ENCODE results near the gene PLEKHM3. TPM values are rescaled to one million over a fixed set of nuclear protein-coding genes. Genes with fewer than 3 reads are reported as not detected.

Gene PLEKHM3
- total RNA-seq, 1 experiment from 2014 or later, result 3.4 TPM

DNA sequence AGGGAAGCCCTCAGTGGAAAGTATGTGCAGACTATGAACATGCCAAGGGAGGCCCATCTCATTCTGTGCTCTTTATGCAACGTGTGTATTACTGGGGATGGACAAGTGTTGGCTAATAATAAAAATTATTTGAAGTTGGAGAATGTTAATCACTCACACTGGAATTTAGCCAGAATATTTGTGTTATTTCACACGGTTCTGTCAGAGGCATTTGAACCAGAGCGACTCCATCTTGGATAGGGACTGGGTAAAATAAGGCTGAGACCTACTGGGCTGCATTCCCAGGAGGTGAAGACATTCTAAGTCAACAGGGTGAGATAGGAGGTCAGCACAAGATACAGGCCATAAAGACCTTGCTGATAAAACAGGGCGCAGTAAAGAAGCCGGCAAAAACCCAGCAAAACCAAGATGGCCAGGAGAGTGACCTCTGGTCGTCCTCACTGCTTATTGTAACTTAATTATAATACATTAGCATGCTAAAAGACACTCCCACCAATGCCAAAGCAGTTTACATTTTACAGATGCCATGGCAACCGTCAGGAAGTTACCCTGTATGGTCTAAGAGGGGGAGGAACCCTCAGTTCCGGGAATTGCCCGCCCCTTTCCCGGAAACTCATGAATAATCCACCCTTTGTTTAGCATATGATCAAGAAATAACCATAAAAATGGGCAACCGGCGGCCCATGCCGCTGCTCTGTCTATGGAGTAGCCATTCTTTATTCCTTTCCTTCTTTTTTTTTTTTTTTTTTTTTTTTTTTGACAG, 253.1 kb downstream of the PLEKHM3 start:
- DNase-seq (ENCODE audit: low read depth), result no peak
- in situ Hi-C loops (cut with HindIII; ENCODE audit: low pct_unique_long_range_greater_than_20kb, low sequenced_read_pairs), result no loop called here

DNA sequence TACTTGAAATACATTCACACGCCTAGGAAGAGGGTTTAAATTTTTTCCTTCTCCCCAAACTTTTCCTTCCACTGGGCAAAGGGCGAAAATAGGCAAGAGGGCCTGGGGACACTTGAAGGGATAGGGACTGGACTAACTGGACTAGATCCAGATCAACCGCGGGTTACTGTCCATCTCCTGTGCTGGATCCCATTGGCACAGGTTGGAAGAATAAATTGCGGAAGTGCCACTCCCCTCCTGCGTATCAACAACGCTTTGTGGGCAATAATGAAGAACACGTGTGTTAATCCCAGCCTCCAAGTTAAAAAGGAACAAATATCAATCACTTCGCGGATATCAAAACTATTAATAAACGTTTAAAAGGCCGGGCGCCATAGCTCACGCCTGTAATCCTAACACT, 253.9 kb downstream of the PLEKHM3 start:
- DNase-seq (ENCODE audit: low read depth), result no peak
- in situ Hi-C loops (cut with HindIII; ENCODE audit: low pct_unique_long_range_greater_than_20kb, low sequenced_read_pairs), result no loop called here

Other genes with a start within 250 kb of the PLEKHM3 start
- gene CRYGD, start 99.0 kb upstream of the PLEKHM3 start, total RNA-seq (2014; rRNA removed; shearing (Covaris generic); ENCODE audit: low replicate concordance), result not detected in 2 replicates
- not detected in 2 replicates for gene CRYGC, start 104.3 kb upstream of the PLEKHM3 start, total RNA-seq (2014; rRNA removed; shearing (Covaris generic); ENCODE audit: low replicate concordance)
- gene CRYGB, start 120.6 kb upstream of the PLEKHM3 start, total RNA-seq (2014; rRNA removed; shearing (Covaris generic); ENCODE audit: low replicate concordance), result not detected in 2 replicates
- gene CRYGA, start 138.1 kb upstream of the PLEKHM3 start, total RNA-seq (2014; rRNA removed; shearing (Covaris generic); ENCODE audit: low replicate concordance), result not detected in 2 replicates
- gene C2orf80, start 164.5 kb upstream of the PLEKHM3 start, total RNA-seq (2014; rRNA removed; shearing (Covaris generic); ENCODE audit: low replicate concordance), result not detected in 2 replicates
- gene IDH1, start 229.5 kb upstream of the PLEKHM3 start, total RNA-seq (2014; rRNA removed; shearing (Covaris generic); ENCODE audit: low replicate concordance), result 66.9 and 79.0 TPM in 2 replicates
- 7.4 and 10.1 TPM in 2 replicates for gene PIKFYVE, start 240.7 kb upstream of the PLEKHM3 start, total RNA-seq (2014; rRNA removed; shearing (Covaris generic); ENCODE audit: low replicate concordance)

All from Caki2 (cell line).